ENCODE measurements around the gene ALG14.

Gene ALG14

DNA sequence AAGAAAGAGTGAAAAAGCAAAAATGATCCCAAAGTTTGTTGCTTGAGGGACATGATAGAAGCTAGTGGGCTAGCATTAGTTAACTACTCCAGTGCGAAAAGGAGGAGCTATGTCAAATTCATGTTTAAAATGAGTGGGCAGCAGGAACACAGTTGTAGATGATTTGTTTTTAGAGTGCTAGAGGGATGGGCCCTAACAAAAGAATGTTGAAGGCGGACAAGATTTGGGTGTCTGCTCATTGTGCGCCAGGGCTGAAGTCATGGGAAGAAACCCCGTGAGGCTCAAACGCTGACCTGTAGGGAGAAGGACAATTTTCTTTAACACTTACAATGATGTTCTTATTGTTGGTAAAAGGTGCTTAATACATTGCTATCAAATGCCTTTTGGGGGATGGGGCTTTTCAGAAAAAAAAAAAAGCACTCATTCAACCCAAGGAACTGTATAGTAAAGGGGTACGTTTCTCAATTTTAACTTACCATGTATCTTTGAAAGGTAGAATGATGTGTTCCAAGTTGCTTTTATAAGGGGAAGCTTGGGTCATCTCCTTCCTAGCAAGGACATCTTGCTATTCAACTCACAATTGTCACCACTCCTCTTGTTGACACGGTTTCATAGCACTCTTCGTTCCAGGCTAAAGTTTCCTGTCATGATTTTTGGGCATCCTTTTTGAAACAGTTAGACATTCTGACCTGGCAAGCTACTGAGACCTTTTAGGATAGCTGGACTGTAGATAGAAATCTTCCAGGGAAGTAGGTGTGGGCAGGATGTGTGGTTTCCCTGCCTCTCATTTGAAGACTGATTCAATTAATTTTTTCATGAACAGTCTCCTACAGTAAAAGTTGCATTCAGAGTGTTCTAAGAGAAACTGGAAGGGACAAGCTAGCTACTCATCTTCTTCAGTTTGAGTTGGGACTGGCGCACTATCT lies 92.8 kb downstream of the ALG14 start:
- no peak for DNase-seq

DNA sequence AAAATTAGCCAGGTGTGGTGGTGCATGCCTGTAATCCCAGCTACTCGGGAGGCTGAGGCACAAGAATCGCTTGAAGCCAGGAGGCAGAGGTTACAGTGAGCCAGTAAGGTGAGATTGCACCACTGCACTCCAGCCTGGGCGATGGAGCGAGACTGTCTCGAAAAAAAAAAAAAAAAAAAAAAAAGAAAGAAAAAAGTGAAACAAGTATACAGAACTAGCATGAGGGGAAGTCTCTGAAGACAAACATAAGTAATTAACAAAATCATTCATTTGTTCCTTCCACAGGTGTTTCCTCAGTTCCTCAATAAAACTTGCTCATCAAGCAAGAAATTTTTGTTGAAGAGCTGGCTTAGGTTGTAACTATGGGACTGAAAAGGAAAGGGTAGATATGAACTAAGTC lies 93.6 kb downstream of the ALG14 start:
- no peak for DNase-seq

DNA sequence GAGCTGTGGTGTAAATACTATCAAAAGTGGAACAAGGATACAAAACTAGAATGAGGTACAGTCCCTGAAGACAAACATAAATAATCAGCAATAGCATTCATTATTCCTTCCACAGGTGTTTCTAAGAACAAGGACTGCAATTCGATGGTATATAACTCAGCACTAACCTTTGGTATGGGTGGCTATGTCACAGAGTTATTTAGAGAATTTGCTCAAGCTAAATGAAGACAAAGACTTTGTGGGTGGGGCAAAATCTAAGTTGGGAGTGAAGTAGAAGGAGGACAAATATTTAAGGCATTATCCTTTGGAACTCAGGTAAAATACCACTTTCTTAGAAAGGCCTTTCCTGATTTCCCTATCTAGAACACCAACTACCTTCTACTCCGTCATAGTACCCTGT lies 94.3 kb downstream of the ALG14 start:
- no peak for DNase-seq

DNA sequence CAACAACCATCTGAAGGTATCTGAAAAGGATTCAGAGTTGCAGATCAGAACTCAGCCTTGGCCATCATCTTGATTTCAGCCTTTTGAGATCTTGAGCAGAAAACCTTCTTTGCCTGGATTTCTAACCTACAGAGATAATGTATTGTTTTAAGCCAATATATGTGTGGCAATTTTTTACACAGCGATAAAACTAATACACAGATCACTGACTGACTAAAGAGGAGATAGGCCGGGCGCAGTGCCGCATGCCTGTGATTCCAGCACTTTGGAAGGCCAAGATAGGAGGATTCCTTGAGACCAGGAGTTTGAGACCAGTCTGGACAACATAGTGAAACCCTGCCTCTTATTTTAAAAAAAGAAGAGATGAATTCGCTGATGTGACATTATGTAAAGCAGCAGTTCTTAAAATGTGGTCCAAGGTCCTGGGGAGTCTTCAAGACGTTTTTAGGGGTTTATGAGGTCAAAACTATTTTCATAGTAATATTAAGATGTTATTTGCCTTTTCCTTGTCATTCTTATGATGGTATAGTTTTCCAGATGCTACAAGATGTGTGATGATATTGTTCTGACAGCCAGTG lies 95.7 kb downstream of the ALG14 start:
- no peak for DNase-seq

DNA sequence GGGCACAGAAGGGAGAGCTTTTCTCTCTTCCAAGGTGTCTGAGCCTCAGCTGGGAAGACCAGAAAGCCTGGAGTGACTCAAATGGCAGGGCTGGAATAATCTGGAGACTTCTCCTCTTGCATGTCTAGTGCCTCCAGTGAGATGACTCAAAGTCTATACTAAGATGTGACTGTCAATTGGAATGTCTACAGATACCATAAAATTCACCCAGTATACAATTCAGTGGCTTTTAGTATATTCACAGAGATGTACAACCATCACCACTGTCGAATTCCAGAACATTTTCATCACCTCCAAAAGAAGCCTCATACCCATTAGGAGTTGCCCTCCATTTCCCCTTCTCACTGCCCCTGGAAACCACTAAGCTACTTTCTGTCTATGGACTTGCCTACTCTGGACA lies 97.9 kb downstream of the ALG14 start:
- no peak for DNase-seq

DNA sequence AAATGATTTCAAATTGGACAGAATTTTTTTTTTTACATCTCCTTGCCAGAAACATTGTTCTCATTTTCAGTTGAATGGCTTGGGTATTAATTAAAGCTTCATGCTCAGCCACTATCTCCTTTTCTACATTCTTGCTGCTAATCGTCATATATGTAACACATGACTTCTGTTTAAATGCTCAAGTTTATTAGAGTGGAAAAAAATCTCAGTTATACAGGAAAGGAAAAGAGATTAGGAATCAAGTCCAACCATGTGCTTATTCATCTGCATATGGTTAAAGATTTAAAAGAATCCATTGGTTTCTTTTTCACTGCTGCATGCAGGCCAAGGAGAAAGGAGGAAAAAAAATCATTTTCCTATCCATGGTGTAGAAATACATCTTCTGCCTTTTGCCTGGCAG lies 98.5 kb downstream of the ALG14 start:
- no peak for DNase-seq

DNA sequence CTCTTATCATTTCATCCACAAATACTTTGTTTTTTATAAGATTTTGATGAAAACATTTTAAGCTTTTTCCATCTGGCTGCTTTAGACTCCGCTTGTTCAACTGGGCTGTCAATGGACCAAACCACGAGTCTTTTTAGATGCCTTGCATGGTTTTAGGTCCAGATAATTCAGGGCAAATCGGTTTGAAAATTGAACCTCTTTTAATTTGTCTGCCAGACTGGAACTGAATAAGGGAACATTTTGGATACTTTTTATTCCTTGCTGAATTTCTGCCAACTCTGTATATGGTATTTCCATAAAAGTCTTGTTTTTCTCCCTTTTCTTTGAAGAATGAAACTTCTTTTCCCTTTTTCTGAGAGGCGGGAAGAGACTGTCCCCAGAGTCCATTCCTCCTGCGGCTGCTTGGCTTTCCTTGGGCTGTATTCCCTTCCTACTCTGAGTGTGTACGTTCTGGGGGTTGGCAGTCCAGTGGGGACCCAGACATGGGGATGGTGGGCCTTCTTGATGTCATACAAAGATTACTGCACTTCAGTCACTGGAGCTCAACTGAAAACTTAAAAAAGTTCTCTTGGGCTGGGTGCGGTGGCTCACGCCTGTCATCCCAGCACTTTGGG lies 99.3 kb downstream of the ALG14 start:
- DNase-seq = no peak

DNA sequence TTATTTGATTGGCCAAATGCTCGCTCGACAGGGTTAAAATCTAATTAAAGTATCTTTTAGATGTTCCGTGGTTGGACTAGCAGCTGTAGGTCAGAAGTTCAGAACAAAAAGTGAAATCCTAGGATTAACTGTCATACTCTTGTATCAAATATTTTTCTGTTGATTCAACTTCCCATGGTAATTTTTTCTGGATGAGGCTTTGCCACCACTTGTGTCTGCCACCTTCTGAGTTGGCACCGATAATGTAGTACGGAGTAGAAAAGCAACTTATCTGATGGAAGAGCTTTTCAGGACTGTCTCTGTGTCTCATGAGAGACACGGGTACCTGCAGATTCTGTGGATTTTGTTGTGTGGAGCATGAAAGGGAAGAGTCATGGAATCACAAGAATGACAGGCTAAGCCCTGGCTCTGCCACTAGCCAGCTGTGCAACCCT lies 101.2 kb downstream of the ALG14 start:
- no peak for DNase-seq

DNA sequence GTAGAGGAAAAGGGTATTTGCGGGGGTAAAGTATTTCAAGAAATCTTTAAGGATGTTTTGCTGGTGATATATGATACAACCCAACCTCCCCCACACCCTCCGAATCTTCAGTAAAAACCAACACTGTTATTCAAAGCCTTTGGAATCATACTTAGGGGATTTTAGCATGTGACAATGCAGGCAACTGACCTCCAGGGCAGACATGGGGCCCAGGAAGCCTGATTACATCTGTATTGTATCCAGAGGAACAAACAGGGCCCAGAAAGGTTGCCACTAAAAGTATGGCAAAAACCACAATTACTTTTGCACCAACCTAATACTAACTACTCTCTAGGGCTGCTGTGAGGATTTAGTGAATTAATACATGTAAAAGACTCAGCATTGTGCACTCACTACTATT lies 102.0 kb downstream of the ALG14 start:
- DNase-seq = no peak

DNA sequence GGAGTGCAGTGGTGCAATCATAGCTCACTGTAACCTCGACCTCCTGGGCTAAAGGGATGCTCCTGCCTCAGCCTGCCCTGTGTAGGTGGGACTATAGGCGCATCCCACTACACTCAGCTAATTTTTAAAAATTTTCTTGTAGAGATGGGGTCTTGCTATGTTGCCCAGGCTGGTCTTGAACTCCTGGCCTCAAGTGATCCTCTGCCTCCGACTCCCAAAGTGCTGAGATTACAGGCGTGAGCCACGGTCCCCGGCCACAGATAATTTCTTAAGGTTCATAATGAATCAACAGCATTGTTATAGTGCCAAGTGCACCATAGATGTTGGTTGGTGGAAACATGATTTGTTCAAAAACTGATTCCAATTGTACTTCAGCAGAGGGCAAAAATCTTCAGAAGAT lies 103.6 kb downstream of the ALG14 start:
- DNase-seq = no peak

DNA sequence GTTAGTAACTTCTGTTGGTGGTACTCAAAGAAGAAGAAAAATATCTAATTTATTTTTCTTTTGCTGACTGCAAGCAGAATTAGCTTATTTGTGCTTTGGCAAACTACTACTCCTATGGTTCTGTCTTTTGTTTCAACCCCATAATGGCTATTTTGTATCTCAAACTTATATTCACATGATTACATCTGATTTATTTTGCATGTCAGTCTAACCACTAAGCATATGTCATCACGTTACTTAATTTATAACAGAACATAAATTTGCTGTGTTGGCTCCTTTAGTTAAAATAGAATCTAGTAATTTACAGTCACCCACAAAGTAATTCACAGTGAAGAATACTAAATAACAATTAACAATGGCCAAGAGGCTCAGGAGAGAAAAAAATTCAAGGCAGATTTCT lies 106.7 kb downstream of the ALG14 start:
- no peak for DNase-seq

DNA sequence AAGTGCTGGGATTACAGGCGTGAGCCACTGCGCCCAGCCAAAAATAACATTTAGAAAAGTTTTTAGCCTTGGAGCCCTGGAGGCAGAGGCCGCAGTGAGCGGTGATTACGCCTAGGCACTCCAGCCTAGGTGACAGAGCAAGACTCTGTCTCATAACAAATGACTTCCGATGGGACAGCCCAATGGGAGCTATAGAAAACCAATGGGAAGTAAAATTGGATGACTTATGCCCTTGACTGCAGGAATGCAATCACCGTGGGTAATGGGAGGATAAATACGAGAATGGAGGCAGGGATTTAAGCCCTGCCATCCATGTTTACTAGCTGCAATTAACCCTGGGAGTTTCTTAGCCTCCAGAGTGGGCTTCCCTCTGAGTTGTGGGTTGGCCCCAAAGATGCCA lies 108.9 kb downstream of the ALG14 start:
- DNase-seq = no peak

DNA sequence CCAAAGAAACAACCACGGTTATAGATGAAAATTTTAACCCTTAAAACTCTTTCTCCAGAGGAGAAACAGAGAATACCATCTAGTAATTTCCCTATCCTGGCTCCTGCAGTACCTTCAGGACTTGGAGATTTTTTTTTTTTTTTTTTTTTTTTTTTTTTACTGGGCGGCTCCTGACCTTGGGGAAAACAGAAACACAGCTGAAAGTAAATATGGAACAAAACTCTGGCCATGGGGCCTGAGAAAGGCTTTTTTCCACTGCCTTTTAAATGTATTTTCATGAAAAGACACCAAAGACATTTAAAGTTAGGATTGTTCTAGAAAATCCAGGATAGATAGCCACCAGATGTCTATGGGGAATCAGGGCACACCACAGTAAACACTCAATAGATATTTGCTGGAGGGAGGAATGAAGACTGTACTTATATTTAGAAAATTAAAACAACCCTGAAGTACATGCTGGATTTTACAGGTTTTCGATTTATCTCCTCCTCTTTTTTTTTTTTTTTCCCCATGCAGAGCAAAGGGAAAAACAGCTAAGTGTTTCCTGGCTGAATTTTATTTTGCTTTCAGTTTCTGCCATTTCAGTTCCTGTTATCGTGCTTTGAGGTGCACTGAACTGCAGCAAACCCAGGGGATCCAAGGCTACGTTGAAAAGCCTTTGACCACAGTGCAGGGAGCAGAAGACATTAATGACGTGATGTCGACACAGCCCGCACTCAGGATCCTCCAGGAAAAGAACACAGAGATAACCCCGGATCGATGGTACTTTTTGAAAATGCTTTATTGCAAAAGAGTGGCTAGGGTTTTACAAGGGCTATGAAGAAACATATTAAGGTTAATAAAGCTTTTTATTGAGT lies 110.1 kb downstream of the ALG14 start:
- no peak for DNase-seq

DNA sequence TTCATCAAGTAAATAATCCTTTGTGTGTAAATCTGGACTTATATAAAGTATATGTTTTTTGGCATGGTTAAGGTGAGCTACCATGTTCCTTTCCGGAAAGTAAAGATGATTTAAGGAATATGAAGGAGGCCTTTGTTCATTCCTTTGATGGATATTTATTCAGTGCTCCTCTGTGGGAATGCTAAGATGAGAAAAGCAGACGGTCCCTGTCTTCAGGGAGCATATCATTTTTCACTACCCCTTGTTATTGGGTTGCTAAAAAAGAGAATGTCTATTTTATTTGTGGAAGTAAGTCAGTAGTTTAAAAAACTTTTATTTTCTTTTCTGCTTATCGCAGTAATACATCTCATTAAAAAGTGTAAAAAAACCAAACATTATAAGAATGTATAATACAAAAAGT lies 110.8 kb downstream of the ALG14 start:
- DNase-seq = no peak

DNA sequence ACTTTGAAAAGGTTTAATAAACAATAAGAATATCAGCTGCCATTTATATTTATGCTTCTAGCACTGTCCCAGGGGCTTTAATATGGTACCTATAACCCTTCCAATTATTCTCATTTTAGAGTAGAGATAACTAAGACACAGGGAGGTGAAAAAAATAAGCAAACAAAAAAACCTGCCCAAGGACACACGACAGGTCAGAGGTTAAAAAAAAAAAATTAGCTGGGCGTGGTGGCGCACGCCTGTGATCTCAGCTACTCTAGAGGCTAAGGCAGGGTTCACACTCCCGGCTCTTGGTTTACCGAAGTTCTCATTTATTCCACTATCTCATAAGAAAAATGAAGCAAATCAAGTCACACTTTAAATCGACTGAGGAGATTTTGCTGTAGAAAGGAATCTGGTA lies 111.2 kb downstream of the ALG14 start:
- no peak for DNase-seq

DNA sequence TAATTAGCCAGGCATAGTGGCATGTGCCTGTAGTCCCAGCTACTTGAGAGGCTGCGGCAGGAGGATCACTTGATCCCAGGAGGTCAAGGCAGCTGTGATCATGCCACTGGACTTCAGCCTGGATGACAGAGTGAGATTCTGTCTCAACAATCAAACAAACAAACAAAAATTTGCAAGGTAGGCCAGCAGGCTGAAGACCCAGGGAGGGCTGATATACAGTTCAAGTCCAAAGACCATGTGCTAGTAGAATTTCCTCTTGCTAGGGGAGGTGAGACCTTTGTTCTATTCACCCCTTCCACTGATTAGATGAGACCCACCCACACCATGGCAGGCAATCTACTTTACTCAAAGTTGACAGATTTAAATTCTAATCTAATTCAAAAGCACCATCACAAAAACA lies 114.7 kb downstream of the ALG14 start:
- no peak for DNase-seq

DNA sequence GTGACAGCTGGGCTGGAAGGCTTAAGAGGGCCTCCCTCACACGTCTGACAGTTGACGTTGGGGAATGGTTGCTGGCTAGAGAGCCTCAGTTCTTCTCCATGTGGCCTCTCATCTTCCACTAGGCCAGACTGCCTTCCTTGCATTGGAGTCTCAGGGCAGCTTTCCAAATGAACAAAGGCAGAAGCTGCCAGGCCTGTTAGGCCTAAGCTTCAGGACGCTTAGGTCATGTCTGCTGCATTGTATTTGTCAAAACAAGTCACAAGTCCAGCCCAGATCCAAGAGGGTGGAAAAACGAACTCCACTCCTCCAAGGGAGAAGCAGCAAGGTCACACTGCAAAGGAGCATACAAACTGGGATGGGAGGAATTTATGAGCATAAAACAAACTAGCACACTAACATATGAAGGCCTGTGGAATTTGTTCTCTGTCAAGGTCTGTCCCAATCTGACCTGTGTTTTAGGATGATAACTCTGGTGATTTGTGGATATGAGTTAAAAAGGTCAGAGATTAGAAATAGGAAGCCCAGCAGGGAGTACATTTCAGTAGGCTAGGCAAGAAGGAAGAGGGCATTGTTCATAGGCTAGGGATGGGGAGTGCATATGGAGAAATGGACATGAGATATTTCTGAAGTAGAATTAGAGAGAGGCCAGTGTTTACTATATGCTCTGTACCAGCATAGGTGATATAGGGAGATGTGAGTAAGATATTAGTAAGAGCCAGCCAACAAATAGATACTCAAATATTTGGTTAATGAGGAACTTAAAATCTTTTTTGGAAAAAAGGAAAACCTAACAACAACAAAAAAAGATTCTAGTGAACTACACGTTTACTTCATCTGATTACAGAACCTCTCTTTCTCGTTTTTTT lies 116.8 kb downstream of the ALG14 start:
- no peak for DNase-seq

DNA sequence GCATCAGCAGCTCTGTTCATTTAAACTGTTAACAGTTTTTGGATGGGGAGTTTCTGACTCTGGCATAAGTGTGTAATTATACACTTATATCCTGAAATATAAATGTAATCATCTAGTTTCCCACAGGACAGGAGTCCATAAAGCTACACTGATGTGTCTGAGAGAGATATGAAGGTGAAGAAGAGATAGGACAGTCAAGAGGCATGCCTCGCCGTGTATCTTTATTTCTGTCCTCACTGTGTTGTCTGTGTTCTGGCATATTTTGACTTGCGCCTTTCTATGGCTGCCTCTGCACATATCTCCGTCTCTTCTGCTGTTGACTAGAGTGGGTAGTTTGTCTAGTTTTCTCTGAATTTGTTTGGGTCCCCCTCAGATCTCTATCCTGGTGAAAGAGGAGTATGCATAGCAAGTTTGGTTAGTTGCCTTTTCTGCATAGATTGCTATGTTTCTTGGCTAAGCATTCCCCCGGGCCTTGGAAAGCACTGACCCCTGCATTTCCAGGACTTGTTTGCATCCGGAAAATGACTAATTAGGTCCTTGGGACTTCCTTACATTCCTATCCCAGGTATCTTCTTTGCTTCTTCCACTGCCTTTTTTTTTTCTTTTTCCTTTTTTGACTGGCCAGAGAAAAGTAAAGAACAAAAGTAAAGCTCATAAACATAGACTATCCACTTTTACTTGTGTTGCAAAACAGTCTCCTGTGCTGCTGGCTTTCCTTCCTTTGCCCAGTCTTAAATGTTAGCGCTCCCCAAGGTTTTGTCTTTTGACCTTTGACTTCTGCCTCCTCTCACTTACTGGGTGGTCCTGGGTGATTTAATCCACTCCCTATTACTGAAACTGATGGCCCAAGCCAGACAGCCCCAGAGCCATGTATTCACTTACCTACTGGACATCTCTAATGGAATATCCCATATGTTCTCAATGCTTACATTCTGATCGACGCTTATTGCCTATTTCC lies 118.2 kb downstream of the ALG14 start:
- DNase-seq = no peak

DNA sequence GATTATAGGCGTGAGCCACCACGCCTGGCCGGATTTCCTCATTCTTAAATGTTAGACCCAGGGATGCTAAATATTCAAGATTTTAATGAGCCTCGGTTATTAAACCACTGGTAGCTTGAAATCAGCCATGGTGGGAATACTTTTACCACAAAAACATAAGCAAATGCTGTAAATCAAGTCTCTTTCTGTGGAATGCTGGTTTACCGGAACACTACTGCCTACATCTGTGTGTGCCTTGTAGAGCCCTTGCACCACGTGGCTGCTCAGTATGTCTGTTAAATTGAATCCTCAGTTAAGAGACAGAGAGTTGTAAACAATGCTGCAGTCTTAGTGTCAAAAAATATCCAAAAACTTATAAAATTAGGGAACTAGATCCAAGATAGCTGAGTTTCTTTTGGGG lies 119.0 kb downstream of the ALG14 start:
- no peak for DNase-seq

DNA sequence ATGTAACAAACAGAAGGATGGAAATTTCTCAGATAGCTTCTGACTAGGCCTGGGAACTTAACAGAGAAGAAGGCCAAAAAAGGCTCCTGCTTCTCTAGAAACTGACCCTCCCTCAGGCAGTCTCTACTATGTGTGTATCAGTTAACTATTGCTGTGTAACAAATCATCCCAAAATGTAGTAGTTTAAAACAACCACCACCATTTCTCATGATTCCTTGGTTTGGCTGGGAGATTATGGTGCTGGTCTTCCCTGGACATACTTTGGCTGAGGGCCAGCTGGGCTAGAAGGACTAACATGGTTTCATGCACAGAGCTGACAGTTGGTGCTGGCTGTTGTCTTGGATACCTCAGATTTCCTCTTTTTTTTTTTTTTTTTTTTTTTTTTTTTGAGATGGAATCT lies 119.6 kb downstream of the ALG14 start:
- no peak for DNase-seq

DNA sequence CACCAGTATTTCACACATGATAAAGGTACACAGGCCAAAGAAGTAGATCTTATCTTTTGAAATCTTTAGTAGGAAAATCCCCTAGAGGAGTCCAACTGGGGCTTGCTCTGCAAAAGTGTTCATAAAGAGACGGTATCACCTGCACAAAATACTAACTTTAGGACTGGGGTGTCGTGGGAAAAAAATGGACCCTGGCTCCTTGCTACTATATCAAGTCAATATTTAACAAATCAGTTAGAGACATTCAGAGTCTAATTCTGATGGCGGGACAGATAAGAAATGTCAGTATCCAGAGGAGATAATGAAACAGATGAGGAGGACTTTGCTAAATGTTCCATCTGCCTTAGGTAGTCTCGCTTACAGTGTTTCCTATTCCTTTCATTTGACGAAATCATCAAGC lies 120.2 kb downstream of the ALG14 start:
- no peak for DNase-seq
